Testis (tissue), 3 donors: ENCODE results near the gene GBX1. TPM values are rescaled to one million over a fixed set of nuclear protein-coding genes. Genes with fewer than 3 reads are reported as not detected.

Experiments used
- DNase-seq: peaks from one replicate; pipeline ENCODE4 v3.0.0-alpha.2; 2019
- H3K27ac ChIP-seq, 2 donors: fragments of 200-600 bp; sonication (generic); one replicate each; pipeline ENCODE4 v1.5.1; 2019
- H3K27me3 ChIP-seq: fragments of 200-600 bp; sonication (generic); one replicate; pipeline ENCODE4 v1.5.1; 2019
- H3K36me3 ChIP-seq: fragments of 200-600 bp; sonication (generic); one replicate; pipeline ENCODE4 v1.5.1; 2017; ENCODE audit warnings: low read depth; ENCODE audit errors: missing control alignments
- H3K4me1 ChIP-seq: fragments of 200-600 bp; sonication (generic); one replicate; pipeline ENCODE4 v1.5.1; 2019
- H3K4me3 ChIP-seq, 2 donors: fragments of 200-600 bp; sonication (generic); one replicate each; pipeline ENCODE4 v1.5.1; 2017 to 2019
- H3K9me3 ChIP-seq: fragments of 200-600 bp; sonication (generic); one replicate; pipeline ENCODE4 v1.5.1; 2017
- POLR2A ChIP-seq: fragments of 450-650 bp; IDR thresholded peaks from one replicate; pipeline ENCODE4 v1.6.1; 2017; ENCODE audit warnings: antibody characterized with exemption, mild to moderate bottlenecking, moderate library complexity
- WGBS, 2 donors: methylation state at CpG; one replicate each; pipeline ENCODE4 v1.1.5; 2018; 5-methylcytosine and 5-hydroxymethylcytosine counted together
- intact Hi-C: fragments of 100-400 bp; cut with DNase I; formaldehyde crosslinking; loops from one replicate; pipeline ENCODE4 v1.15.1; 2023; ENCODE audit warnings: low total_unique reads
- polyA plus RNA-seq: library from polyadenylated mRNA; stranded (reverse); fragments of 350-450 nt; fragmentation: Illumina TruSeq; extraction: RNeasy Lipid Tissue Mini Kit (QIAGEN cat#74804); gene quantifications from one replicate; pipeline ENCODE4 v1.2.3, GENCODE V29; 2014; ENCODE audit warnings: low read depth, low replicate concordance; ENCODE audit not compliant: insufficient read depth
- total RNA-seq, 2 donors: library from RNA; depleted of rRNA; stranded (reverse); fragments of >200 nt; gene quantifications; one replicate each; pipeline ENCODE4 v1.2.3, GENCODE V29; 2016
- TF ChIP-seq, protein P1 (sequence below), 3 experiments: fragments of 450-650 bp in 2 of 3; fragments of 200-600 bp in 1 of 3; sonication (generic) in 1 of 3; IDR thresholded peaks; one replicate each; pipeline ENCODE4 v1.5.1; 2016 to 2019; ENCODE audit warnings: antibody characterized with exemption in 3 of 3, mild to moderate bottlenecking in 2 of 3, moderate library complexity in 1 of 3

GBX1 gene
- total and polyA plus RNA-seq, 3 donors from 2014 or later: 2.9 to 15.6 (median 7.2) TPM

DNA sequence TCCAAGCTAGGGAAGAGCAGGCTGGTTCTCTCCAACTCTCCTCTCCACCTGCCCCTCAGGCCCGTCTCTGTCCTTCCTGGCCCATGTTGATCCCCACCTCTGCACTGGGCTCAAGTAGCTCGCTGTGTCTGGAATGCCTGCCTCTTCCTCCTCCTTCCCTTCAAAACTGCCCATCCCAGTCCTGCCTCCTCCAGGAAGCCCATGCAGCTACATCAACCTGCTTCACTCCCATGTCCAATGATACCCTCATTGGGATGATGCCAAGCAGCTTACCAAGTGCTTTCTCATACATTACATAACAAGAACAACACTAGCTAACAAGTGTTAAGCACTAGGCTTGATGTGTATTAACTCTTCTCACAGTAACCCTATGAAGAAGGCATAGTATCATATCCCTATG is 11.3 kb upstream of the GBX1 start:
- H3K36me3 ChIP-seq: no peaks in the 10 kb centered on the region
- H3K4me3 ChIP-seq: no peak overlapping the region
- TF ChIP-seq, protein P1, sequence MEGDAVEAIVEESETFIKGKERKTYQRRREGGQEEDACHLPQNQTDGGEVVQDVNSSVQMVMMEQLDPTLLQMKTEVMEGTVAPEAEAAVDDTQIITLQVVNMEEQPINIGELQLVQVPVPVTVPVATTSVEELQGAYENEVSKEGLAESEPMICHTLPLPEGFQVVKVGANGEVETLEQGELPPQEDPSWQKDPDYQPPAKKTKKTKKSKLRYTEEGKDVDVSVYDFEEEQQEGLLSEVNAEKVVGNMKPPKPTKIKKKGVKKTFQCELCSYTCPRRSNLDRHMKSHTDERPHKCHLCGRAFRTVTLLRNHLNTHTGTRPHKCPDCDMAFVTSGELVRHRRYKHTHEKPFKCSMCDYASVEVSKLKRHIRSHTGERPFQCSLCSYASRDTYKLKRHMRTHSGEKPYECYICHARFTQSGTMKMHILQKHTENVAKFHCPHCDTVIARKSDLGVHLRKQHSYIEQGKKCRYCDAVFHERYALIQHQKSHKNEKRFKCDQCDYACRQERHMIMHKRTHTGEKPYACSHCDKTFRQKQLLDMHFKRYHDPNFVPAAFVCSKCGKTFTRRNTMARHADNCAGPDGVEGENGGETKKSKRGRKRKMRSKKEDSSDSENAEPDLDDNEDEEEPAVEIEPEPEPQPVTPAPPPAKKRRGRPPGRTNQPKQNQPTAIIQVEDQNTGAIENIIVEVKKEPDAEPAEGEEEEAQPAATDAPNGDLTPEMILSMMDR (IDR thresholded peaks at IDR 0.05): no peak
- no peak for TF ChIP-seq POLR2A
- H3K9me3 ChIP-seq: no peaks in the 10 kb centered on the region
- no peaks in the 10 kb centered on the region for H3K27me3 ChIP-seq
- DNase-seq: no peak
- intact Hi-C loops: loop anchor here (10.0 kb wide), 1 partner anchor 54 kb away; no protein-coding TSS in a partner anchor
- 83 to 84% methylated on average over 2 of the region's 2 CpGs for WGBS, 2 donors
- H3K4me1 ChIP-seq: no peaks in the 10 kb centered on the region
- no peak overlapping the region for H3K27ac ChIP-seq

DNA sequence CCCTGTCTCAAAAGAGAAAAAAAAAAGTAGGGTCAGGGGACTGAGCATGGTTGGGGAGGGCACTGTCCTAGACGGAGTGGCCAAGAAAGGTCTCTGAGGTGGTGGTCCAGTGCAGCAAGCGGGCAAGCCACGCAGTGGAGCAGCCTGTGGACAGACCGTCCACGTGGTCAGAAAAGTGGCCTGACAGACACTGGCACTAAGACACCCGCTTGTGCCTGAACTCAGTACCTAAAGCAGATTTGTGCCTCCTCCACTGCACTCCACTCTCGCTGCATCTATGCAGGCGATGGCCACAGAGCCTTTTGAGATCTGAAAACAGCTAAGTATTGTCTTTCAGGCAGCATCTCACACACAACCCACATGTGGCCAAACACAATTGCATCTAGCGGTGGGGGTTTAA is 10.7 kb upstream of the GBX1 start:
- no peaks in the 10 kb centered on the region for H3K4me1 ChIP-seq
- no peaks in the 10 kb centered on the region for H3K27me3 ChIP-seq
- no peaks in the 10 kb centered on the region for H3K9me3 ChIP-seq
- TF ChIP-seq POLR2A: no peak
- TF ChIP-seq, protein P1 (IDR thresholded peaks at IDR 0.05): no peak
- no peaks in the 10 kb centered on the region for H3K36me3 ChIP-seq
- intact Hi-C loops: loop anchor here (10.0 kb wide), 1 partner anchor 53 kb away; no protein-coding TSS in a partner anchor
- no peak overlapping the region for H3K27ac ChIP-seq
- no peak for DNase-seq
- H3K4me3 ChIP-seq: no peak overlapping the region
- 87 to 96% methylated on average over 8 to 9 of the region's 9 CpGs for WGBS, 2 donors

DNA sequence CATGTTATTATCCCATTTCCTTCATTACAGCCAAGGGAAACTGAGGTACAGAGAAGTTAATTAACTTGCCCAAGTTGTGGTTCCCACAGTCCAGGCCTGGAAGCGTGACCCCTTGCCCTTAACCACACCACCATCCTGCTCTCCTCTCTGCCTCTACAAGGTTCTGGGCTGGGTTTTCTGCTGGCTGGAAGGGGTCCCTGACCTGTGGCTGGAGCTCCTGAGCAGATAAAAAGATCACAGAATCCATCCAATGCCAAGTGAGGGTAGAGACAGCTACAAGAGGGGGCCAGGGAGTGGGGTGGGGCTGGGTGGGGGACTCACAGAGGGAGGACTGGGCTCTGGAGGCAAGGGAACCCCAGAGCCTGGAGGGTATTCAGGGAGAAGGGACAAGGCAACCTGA is 9.8 kb upstream of the GBX1 start:
- no peaks in the 10 kb centered on the region for H3K27me3 ChIP-seq
- TF ChIP-seq, protein P1 (IDR thresholded peaks at IDR 0.05): no peak
- TF ChIP-seq POLR2A: no peak
- DNase-seq: no peak
- no peaks in the 10 kb centered on the region for H3K9me3 ChIP-seq
- H3K4me1 ChIP-seq: no peaks in the 10 kb centered on the region
- H3K36me3 ChIP-seq: no peaks in the 10 kb centered on the region
- WGBS, 2 donors: 89 to 100% methylated on average over 1 of the region's 1 CpG
- intact Hi-C loops: loop anchor here (10.0 kb wide), 1 partner anchor 53 kb away; no protein-coding TSS in a partner anchor
- H3K4me3 ChIP-seq: no peak overlapping the region
- H3K27ac ChIP-seq: no peak overlapping the region

DNA sequence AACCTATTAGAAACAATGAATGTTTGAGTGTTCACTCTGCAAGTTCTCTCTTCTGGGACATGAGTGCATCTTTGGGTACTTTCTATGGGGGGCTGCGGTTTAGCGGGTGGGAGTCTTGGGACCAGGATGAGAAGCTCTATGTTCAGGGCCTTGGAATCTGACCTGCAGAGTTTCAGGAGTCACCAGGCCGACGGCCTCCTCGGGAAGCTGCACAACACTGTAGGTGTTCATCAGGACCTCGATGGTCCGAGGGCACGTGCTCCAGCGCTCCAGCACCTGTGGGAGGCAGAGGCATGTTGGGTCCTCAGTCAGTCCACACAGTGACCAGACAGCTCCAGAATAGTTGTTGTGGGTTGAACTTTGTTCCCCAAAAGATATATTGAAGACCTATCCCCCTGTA is 8.9 kb upstream of the GBX1 start:
- intact Hi-C loops: loop anchor here (10.0 kb wide), 1 partner anchor 52 kb away; no protein-coding TSS in a partner anchor
- TF ChIP-seq, protein P1 (IDR thresholded peaks at IDR 0.05): no peak
- no peak for TF ChIP-seq POLR2A

DNA sequence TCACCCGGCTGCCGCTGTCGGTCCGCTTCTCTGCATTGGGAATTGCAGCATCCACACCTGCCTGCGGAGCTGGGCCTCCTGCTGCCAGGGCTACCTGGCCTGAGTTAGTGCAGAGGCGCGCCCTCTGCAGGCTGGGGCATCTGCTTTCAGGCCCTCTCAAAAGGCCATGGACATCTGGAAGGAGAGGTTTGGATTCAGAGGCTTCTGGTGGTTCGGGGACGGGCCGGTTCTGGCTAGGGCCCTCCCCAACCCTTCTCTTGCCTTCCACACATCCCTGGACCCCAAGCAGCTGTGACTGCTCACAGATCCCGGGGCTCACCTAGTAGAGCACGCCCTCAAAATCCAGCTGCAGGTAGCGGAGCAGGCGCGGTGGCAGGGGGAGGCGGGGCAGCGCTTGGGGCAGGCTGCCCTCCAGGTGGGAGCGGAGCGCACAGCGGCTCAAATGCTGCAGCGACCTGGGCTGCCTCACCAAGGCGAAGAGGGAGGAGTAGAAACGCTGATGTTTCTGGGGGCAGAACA is 8.4 kb upstream of the GBX1 start:
- Histone ChIP-seq H3K4me1 (no peaks in the 10 kb centered on the region), H3K9me3 (no peaks in the 10 kb centered on the region), H3K4me3 (no peak overlapping the region), H3K36me3 (no peaks in the 10 kb centered on the region), H3K27me3 (no peaks in the 10 kb centered on the region), H3K27ac (no peak overlapping the region)
- TF ChIP-seq, protein P1 (IDR thresholded peaks at IDR 0.05): no peak
- no peak for TF ChIP-seq POLR2A
- intact Hi-C loops: loop anchor here (10.0 kb wide), 1 partner anchor 51 kb away; no protein-coding TSS in a partner anchor
- no peak for DNase-seq
- WGBS, 2 donors: 57 to 58% methylated on average over 22 to 23 of the region's 23 CpGs

More for the DNA sequence above, 8.9 kb upstream of the GBX1 start:
- Histone ChIP-seq H3K27me3 (no peaks in the 10 kb centered on the region), H3K4me3 (no peak overlapping the region), H3K36me3 (no peaks in the 10 kb centered on the region), H3K27ac (no peak overlapping the region), H3K4me1 (no peaks in the 10 kb centered on the region), H3K9me3 (no peaks in the 10 kb centered on the region)
- WGBS, 2 donors: 71 to 77% methylated on average over 6 to 9 of the region's 9 CpGs
- DNase-seq: no peak
